IPS-20b (cell line): Measurements from ENCODE around the gene TAF5.
"Not testable (repeated sequence)": the region's sequence is repeated elsewhere in the genome, so short reads cannot be mapped to it uniquely, and the experiment has no call there.

Experiments
- H3K27ac ChIP-seq: one replicate; pipeline ENCODE4 v1.5.1; 2013; ENCODE audit warnings: low read length
- H3K27me3 ChIP-seq: 2 replicates; pipeline ENCODE4 v1.6.1; 2013; ENCODE audit warnings: mild to moderate bottlenecking, low read length, inconsistent platforms; ENCODE audit not compliant: insufficient read depth
- H3K36me3 ChIP-seq: 2 replicates; pipeline ENCODE4 v1.6.1; 2013; ENCODE audit warnings: low read depth, mild to moderate bottlenecking, inconsistent platforms, low read length, moderate library complexity; ENCODE audit not compliant: insufficient read depth
- H3K4me1 ChIP-seq: 2 replicates; pipeline ENCODE4 v1.6.1; 2013; ENCODE audit warnings: mild to moderate bottlenecking, control low read depth, inconsistent platforms, low read length, moderate library complexity; ENCODE audit not compliant: insufficient read depth
- H3K4me3 ChIP-seq: 2 replicates; pipeline ENCODE4 v1.5.1; 2013; ENCODE audit warnings: mild to moderate bottlenecking, low read length, inconsistent platforms
- H3K9ac ChIP-seq: 2 replicates; pipeline ENCODE4 v1.6.1; 2013; ENCODE audit warnings: low read depth, mild to moderate bottlenecking, inconsistent platforms, low read length, moderate library complexity
- H3K9me3 ChIP-seq: 2 replicates; pipeline ENCODE4 v1.6.1; 2013; ENCODE audit warnings: mild to moderate bottlenecking, low read depth, low read length, inconsistent platforms; ENCODE audit not compliant: insufficient read depth

The TAF5 gene

DNA sequence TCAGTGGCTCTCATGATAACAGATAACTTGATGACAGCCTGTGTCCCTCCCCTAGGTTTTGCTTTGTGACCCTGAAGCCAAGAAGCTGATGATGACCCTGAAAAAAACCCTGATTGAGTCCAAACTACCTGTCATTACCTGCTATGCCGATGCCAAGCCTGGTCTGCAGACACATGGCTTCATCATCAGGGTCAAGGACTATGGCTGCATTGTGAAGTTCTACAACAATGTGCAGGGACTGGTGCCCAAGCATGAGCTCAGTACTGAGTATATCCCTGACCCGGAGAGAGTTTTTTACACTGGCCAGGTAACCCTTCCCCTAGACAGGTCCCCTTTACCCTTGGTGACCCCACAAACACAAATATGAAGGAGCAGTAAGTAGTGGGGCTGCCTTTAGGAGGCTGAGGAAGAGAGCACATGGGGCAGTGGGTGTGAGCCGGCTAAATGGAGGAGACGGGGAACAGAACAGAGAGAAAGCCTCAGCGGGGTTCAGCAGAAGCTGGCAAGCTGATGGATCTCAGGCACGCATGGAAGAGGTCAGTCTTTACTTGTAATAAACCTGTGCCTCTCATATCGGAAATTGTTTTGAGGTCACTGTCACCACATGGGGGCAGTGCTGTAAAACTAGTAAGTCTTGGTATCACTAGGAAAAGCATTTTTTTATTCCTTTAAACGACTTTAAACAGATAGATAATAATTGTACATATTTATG lies 48.8 kb downstream of the TAF5 start:
- Histone ChIP-seq H3K36me3 (peaks cover 100% of the 10 kb centered on the region), H3K4me1 (no peaks in the 10 kb centered on the region), H3K27me3 (no peaks in the 10 kb centered on the region), H3K9me3 (no peaks in the 10 kb centered on the region), H3K9ac (no peak overlapping the region), H3K4me3 (no peak overlapping the region), H3K27ac (no peak overlapping the region)

DNA sequence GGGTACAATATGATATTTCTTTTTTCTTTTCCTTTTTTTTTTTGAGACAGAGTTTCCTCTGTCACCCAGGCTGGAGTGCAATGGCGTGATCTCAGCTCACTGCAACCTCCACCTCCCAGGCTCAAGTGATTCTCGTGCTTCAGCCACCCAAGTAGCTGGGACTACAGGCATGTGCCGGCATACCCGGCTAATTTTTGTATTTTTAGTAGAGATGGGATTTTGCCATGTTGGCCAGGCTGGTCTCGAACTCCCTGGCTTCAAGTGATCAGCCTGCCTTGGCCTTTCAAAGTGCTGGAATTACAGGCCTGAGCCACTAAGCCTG lies 49.3 kb downstream of the TAF5 start:
- H3K9ac ChIP-seq, H3K4me3 ChIP-seq, H3K9me3 ChIP-seq, H3K4me1 ChIP-seq, H3K27me3 ChIP-seq, H3K27ac ChIP-seq: not testable (repeated sequence)
- peaks cover 97% of the 10 kb centered on the region for H3K36me3 ChIP-seq

DNA sequence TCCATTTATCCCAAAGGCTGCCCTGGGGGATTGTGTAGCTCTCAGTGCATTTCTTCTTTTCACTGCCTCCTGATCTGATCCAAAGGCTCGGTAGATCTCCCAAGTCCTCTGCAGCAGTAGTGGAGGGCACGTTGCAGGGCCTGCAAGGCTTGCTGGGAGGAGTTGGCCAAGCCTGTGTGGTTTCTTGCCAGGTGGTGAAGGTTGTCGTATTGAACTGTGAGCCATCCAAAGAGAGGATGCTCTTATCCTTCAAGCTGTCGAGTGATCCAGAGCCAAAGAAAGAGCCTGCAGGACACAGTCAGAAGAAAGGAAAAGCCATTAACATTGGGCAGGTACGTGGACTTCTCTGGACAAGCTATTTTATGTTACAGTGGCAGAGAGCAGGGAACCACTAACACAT lies 49.8 kb downstream of the TAF5 start:
- H3K4me3 ChIP-seq = no peak overlapping the region
- no peaks in the 10 kb centered on the region for H3K27me3 ChIP-seq
- H3K4me1 ChIP-seq = no peaks in the 10 kb centered on the region
- no peaks in the 10 kb centered on the region for H3K9me3 ChIP-seq
- no peak overlapping the region for H3K9ac ChIP-seq
- no peak overlapping the region for H3K27ac ChIP-seq
- H3K36me3 ChIP-seq = peaks cover 97% of the 10 kb centered on the region

DNA sequence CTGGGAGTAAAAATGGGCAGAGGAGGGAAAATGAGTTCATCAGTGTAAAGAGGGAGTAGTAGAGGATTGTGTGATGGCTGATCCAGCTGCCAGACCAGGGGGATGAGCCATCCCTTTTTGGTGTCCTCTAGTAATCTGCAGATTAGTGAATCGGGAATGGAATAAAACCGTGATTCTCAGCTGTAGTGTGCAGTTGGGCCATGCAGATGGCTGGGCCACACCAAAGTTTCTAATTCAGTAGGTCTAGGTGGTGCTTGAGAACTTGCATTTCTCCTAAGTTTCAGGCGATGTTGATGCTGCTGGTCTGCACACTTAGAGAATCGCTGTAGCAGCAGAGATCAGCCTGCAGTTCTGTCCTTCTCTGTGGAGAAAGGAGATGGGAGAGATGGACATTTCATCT lies 51.3 kb downstream of the TAF5 start:
- H3K27ac ChIP-seq = no peak overlapping the region

DNA sequence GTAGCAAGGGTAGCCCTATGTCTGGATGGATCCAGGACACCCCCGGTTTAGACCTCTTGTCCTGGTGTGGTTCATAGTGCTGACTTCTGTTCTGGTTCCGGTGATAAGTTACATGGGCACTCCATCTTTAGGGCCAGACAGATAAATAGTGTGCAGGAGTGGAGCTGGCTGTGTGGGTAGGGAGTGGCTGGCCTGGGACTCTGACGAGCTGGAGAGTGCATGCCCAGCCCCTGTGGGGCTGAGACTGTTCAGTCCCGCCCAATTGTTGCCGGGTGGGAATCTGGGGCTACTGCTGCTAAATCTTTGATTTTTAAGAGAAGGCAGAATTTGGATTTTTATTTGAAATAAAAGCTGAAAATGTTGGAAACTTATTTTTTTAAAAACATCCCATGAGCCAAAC lies 56.0 kb downstream of the TAF5 start:
- Histone ChIP-seq H3K9me3 (no peaks in the 10 kb centered on the region), H3K4me3 (no peak overlapping the region), H3K27ac (no peak overlapping the region), H3K9ac (no peak overlapping the region), H3K27me3 (no peaks in the 10 kb centered on the region), H3K4me1 (no peaks in the 10 kb centered on the region), H3K36me3 (peaks cover 95% of the 10 kb centered on the region)

More for the DNA sequence above, 51.3 kb downstream of the TAF5 start:
- H3K36me3 ChIP-seq = peaks cover 97% of the 10 kb centered on the region
- no peaks in the 10 kb centered on the region for H3K9me3 ChIP-seq
- no peaks in the 10 kb centered on the region for H3K4me1 ChIP-seq
- H3K4me3 ChIP-seq = no peak overlapping the region
- no peak overlapping the region for H3K9ac ChIP-seq
- H3K27me3 ChIP-seq = no peaks in the 10 kb centered on the region

DNA sequence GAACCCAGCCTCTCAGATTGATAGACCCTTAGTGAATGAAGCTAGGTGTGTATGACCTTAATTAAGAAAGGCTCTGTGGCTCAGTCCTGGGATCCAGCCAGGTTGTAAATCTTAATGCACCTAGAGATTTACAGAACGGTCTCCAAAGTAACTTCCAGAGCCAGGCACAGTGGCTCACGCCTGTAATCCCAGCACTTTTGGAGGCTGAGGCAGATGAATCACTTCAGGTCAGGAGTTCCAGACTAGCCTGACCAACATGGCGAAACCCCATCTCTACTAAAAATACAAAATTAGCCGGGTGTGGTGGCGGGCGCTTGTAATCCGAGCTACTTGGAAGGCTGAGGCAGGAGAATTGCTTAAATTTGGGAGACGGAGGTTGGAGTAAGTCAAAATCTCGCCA lies 60.1 kb downstream of the TAF5 start:
- Histone ChIP-seq H3K36me3 (peaks cover 98% of the 10 kb centered on the region), H3K9me3 (no peaks in the 10 kb centered on the region), H3K4me3 (no peak overlapping the region), H3K9ac (no peak overlapping the region), H3K27ac (no peak overlapping the region), H3K4me1 (no peaks in the 10 kb centered on the region), H3K27me3 (no peaks in the 10 kb centered on the region)

DNA sequence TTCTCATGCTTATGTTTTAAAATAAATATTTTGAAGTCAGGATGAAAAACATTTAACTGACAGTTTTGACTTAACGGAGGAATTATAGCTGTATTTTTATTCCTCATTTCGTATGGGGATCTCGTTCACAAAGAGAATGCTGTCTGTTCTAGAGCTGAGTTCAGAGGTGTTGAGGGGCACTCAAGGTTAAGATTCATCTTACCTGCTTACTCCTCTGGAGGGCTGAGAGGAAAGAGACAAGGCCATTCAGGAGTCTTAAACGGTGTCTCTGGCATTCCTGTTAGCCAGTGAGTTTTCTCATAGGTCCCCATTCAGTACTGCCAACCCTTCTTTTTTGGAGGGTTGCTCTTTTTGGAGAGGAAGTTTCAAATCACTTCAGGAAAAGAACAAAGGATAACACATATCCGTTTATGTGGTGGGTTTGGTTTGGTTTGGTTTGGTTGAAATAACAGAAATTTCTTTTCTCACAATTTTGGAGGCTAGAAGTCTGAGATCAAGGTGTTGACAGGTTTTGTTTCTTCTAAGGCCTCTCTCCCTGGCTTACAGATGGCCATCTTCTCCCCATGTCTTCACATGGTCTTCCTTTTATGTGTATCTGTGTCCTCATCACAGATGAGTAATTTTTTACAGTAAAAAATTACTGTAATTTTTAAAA lies 61.3 kb downstream of the TAF5 start:
- Histone ChIP-seq H3K4me3 (no peak overlapping the region), H3K27me3 (no peaks in the 10 kb centered on the region), H3K36me3 (peaks cover 98% of the 10 kb centered on the region), H3K9ac (no peak overlapping the region), H3K4me1 (no peaks in the 10 kb centered on the region), H3K9me3 (no peaks in the 10 kb centered on the region), H3K27ac (no peak overlapping the region)

DNA sequence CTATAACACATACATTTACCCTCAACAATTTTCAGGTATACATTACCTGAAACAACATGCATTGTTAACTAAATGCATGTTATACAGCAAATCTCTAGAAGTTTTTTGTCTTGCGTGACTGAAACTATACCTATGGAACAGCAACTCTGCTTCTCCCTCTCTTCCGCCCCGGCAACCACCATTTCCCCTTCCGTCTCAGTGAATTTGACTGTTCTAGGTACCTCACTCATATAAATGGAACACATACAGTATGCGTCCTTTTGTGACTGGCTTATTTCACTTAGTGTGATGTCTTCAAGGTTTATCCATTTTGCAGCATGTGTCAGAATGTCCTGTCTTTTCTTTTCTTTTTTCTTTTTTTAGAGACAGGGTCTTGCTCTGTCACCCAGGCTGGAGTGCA lies 61.9 kb downstream of the TAF5 start:
- Histone ChIP-seq H3K36me3 (peaks cover 98% of the 10 kb centered on the region), H3K9me3 (no peaks in the 10 kb centered on the region), H3K27ac (no peak overlapping the region), H3K4me1 (no peaks in the 10 kb centered on the region), H3K9ac (no peak overlapping the region), H3K4me3 (no peak overlapping the region), H3K27me3 (no peaks in the 10 kb centered on the region)

DNA sequence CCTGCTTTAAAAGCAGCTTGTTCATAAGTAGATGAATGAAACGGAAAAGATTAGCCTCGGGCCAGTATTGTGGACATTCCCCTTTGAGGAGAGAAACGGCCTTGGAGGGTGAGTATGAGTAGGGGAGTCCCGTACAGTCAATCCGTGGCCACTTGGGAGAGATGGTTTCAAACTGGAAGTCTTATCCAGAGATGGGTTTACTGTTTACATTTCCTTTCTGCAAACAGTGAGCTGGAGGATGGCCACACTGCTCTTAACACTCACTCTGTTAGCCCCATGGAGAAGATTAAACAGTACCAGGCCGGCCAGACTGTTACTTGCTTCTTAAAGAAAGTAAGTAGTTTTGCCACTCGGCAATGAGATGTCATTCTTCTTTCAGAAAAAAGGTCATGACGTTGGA lies 64.1 kb downstream of the TAF5 start:
- Histone ChIP-seq H3K36me3 (peaks cover 98% of the 10 kb centered on the region), H3K27me3 (no peaks in the 10 kb centered on the region), H3K9ac (no peak overlapping the region), H3K4me3 (no peak overlapping the region), H3K4me1 (no peaks in the 10 kb centered on the region), H3K27ac (no peak overlapping the region), H3K9me3 (no peaks in the 10 kb centered on the region)

DNA sequence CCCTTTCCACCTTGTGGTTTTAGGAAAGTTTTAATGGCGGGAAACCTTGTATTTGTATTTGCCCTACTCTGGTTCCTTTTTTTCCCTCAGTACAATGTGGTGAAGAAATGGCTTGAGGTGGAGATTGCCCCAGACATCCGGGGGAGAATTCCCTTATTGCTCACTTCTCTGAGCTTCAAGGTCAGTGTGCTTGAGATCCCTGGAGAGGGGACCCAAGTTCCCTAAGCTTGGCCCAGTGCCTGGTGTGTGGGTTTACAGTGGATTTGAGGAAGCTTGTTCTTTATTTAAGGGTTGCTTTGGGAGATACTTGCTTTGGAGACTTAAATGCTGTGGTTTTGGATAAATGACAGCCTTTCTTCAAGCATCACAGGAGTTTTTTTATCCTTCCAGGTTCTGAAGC lies 66.1 kb downstream of the TAF5 start:
- Histone ChIP-seq H3K36me3 (peaks cover 95% of the 10 kb centered on the region), H3K9me3 (no peaks in the 10 kb centered on the region), H3K27me3 (no peaks in the 10 kb centered on the region), H3K4me1 (no peaks in the 10 kb centered on the region), H3K27ac (no peak overlapping the region), H3K9ac (no peak overlapping the region), H3K4me3 (no peak overlapping the region)
